ENCODE results near the gene TMEFF1.

DNA sequence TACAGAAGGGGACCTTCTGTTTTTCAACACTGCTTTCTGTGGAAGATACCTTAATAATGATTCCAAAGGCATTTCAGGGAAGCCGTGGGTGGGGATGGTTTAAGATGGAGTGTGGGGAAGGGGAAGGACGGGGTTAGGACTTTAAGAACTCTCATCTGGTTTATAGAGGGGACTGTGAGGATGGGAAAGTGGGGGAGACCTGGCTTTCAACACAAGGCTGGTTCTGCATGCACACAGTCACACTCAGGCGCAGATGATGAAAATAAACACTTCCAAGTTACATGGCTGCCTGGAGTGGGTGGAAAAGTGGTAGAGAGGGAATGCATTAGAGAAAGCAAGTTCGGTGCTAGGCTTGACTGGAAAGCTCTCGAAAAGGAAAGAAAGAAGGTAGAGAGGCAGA, 41.1 kb upstream of the TMEFF1 start:
- TF ChIP-seq ZNF384 (IDR thresholded peaks at IDR 0.05), result no peak
- TF ChIP-seq SP1 (IDR thresholded peaks at IDR 0.05), result no peak
- no peak for TF ChIP-seq PKNOX1 (IDR thresholded peaks at IDR 0.05)
- TF ChIP-seq ARNT (IDR thresholded peaks at IDR 0.05), result no peak
- no peak for TF ChIP-seq NFRKB (IDR thresholded peaks at IDR 0.05)
- TF ChIP-seq BHLHE40 (IDR thresholded peaks at IDR 0.05; ENCODE audit: borderline replicate concordance), result no peak
- no peak for TF ChIP-seq FOXM1 (IDR thresholded peaks at IDR 0.05; ENCODE audit: borderline replicate concordance)
- no peak for TF ChIP-seq LEF1 (IDR thresholded peaks at IDR 0.05; ENCODE audit: borderline replicate concordance)
- TF ChIP-seq SUZ12 (IDR thresholded peaks at IDR 0.05), result no peak
- no peak for TF ChIP-seq ELF4 (IDR thresholded peaks at IDR 0.05)
- TF ChIP-seq L3MBTL2 (conservative IDR thresholded peaks at IDR 0.05), result no peak

Data from HEK293T (cell line).